Gastroesophageal sphincter (tissue), 4 donors: ENCODE measurements around the gene STK32C. TPM values are rescaled to one million over a fixed set of nuclear protein-coding genes. Genes with fewer than 3 reads are reported as not detected.
"Not testable (repeated sequence)": the region's sequence is repeated elsewhere in the genome, so short reads cannot be mapped to it uniquely, and the experiment has no call there.

Experiments used
- ATAC-seq: fragments of 150-250 bp; one replicate; pipeline ENCODE4 v1.9.1; 2016; ENCODE audit warnings: mild to moderate bottlenecking, moderate library complexity
- H3K27ac ChIP-seq, 4 donors: fragments of 200-600 bp; sonication (generic) in 3 of 4; 1 replicate in 3 of 4; 2 replicates in 1 of 4; pipeline ENCODE4 v1.5.1; 2016 to 2019
- H3K27me3 ChIP-seq: fragments of 200-600 bp; sonication (generic); one replicate; pipeline ENCODE4 v1.5.1; 2019
- H3K36me3 ChIP-seq, 2 donors: fragments of 200-600 bp; sonication (generic); one replicate each; pipeline ENCODE4 v1.5.1; 2019; ENCODE audit warnings: control low read depth in 1 of 2
- H3K4me1 ChIP-seq, 3 donors: fragments of 200-600 bp; sonication (generic); 1 replicate in 2 of 3; 2 replicates in 1 of 3; pipeline ENCODE4 v1.5.1; 2016 to 2019; ENCODE audit warnings: control low read depth in 2 of 3
- H3K4me3 ChIP-seq, 2 donors: fragments of 200-600 bp; sonication (generic); one replicate each; pipeline ENCODE4 v1.5.1; 2019; ENCODE audit warnings: mild to moderate bottlenecking in 1 of 2, moderate library complexity in 1 of 2
- H3K9me3 ChIP-seq, 3 donors: fragments of 200-600 bp; sonication (generic); one replicate each; pipeline ENCODE4 v1.5.1; 2017 to 2019; ENCODE audit warnings: control low read depth in 2 of 3
- CTCF ChIP-seq, 4 experiments: fragments of 200-600 bp in 2 of 4; fragments of 450-650 bp in 2 of 4; sonication (generic) in 1 of 4; IDR thresholded peaks; one replicate each; pipeline ENCODE4 v1.5.1; 2017 to 2019; ENCODE audit warnings: antibody characterized with exemption in 4 of 4, mild to moderate bottlenecking in 2 of 4, moderate library complexity in 2 of 4
- EP300 ChIP-seq: sonication (generic); formaldehyde crosslinking; IDR thresholded peaks from one replicate; pipeline ENCODE4 v1.6.1; 2017; ENCODE audit warnings: antibody characterized with exemption, mild to moderate bottlenecking
- POLR2A ChIP-seq, 2 donors: fragments of 450-650 bp; IDR thresholded peaks; one replicate each; pipeline ENCODE4 v1.6.1; 2017; ENCODE audit warnings: antibody characterized with exemption in 2 of 2, mild to moderate bottlenecking in 2 of 2, moderate library complexity in 1 of 2
- POLR2AphosphoS5 ChIP-seq: sonication (generic); formaldehyde crosslinking; IDR thresholded peaks from one replicate; pipeline ENCODE4 v1.6.1; 2017; ENCODE audit warnings: antibody characterized with exemption
- WGBS, 2 donors: methylation state at CpG; one replicate each; pipeline ENCODE4 v1.1.5; 2018; ENCODE audit warnings: low coverage in 1 of 2; 5-methylcytosine and 5-hydroxymethylcytosine counted together
- total RNA-seq, 4 donors: library from RNA; depleted of rRNA; stranded (reverse); fragments of >200 nt; gene quantifications; one replicate each; pipeline ENCODE4 v1.1.0, GENCODE V29; 2016

STK32C gene
- total RNA-seq, 4 donors from 2014 or later = 3.8 to 13.0 (median 5.1) TPM

DNA sequence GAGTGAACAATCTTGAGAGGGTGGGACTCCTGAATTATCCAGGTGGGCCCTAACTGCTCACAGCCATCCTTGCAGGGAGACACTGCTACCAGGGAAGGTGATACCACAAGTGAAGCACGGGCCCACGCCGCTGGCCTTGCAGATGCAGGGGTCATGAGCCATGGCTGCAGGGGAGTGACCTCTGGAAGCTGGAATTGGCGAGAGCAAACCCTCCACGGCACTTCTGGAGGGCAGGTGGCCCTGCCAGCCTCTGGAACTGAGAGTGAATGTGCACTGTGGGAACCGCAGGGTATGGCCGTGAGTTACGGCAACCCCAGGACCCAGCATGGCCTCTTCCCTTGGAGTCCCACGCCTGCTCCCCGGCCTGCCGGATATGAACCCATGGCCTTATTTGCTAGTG is 37.5 kb downstream of the STK32C start:
- 97% methylated on average over 6 of the region's 11 CpGs; no CpG with 5 or more reads in 1 of the 2 donors for WGBS, 2 donors
- H3K36me3 ChIP-seq = no peaks in the 10 kb centered on the region
- no peak for ATAC-seq
- H3K9me3 ChIP-seq = no peaks in the 10 kb centered on the region
- TF ChIP-seq POLR2A (IDR thresholded peaks at IDR 0.05) (no peak), EP300 (no peak), POLR2AphosphoS5 (no peak), CTCF (IDR thresholded peaks at IDR 0.05) (no peak)
- no peaks in the 10 kb centered on the region for H3K27me3 ChIP-seq
- no peak overlapping the region for H3K4me3 ChIP-seq
- H3K27ac ChIP-seq = no peak overlapping the region
- peaks cover 0 to 32% (median 4%) of the 10 kb centered on the region in 3 donors for H3K4me1 ChIP-seq

- ATAC-seq = no peak
- Histone ChIP-seq H3K9me3 (no peaks in the 10 kb centered on the region), H3K4me3 (no peak overlapping the region), H3K27me3 (no peaks in the 10 kb centered on the region), H3K4me1 (peaks cover 0 to 39% (median 5%) of the 10 kb centered on the region in 3 donors), H3K27ac (no peak overlapping the region), H3K36me3 (no peaks in the 10 kb centered on the region)
- TF ChIP-seq POLR2A (IDR thresholded peaks at IDR 0.05) (no peak), POLR2AphosphoS5 (no peak), EP300 (no peak)
- 60 to 90% methylated on average over 2 to 3 of the region's 21 CpGs for WGBS, 2 donors
These were observed 38.2 kb downstream of the STK32C start for GRCh38 chr10:132269266-132270230.

DNA sequence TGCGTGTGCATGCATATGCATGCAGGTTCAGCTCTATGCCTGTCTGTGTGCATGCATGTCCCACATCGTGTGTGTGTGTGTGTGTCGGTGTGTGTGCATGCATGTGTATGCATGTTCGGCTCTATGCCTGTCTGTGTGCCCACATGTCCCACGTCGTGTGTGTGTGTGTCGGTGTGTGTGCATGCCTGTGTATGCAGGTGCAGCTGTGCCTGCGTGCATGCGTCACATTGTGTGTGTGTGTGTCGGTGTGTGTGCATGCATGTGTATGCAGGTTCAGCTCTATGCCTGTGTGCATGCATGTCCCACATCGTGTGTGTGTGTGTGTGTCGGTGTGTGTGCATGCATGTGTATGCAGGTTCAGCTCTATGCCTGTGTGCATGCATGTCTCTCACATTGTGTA is 39.8 kb downstream of the STK32C start:
- H3K4me3 ChIP-seq = not testable (repeated sequence)

GRCh38 chr10:132266594-132267161 is 41.1 kb downstream of the STK32C start:
- no peak overlapping the region for H3K27ac ChIP-seq
- H3K36me3 ChIP-seq = no peaks in the 10 kb centered on the region
- TF ChIP-seq POLR2AphosphoS5 (no peak), EP300 (no peak), CTCF (IDR thresholded peaks at IDR 0.05) (no peak), POLR2A (IDR thresholded peaks at IDR 0.05) (no peak)
- no peaks in the 10 kb centered on the region for H3K27me3 ChIP-seq
- H3K4me1 ChIP-seq = peaks cover 0 to 24% (median 5%) of the 10 kb centered on the region in 3 donors
- no peak overlapping the region for H3K4me3 ChIP-seq
- ATAC-seq = no peak
- WGBS, 2 donors = 56 to 60% methylated on average over 3 to 13 of the region's 25 CpGs
- no peaks in the 10 kb centered on the region for H3K9me3 ChIP-seq

More for the DNA sequence above, 39.8 kb downstream of the STK32C start:
- not testable (repeated sequence) for ATAC-seq, H3K9me3 ChIP-seq, H3K27me3 ChIP-seq, H3K36me3 ChIP-seq, H3K27ac ChIP-seq
- 91% methylated on average over 4 of the region's 12 CpGs; no CpG with 5 or more reads in 1 of the 2 donors for WGBS, 2 donors
- H3K4me1 ChIP-seq = peaks cover 0 to 36% (median 5%) of the 10 kb centered on the region in 3 donors

- 0 to 36% methylated on average over 1 to 15 of the region's 15 CpGs for WGBS, 2 donors
- TF ChIP-seq EP300 = no peak
- TF ChIP-seq CTCF (IDR thresholded peaks at IDR 0.05) = no peak
- no peak for TF ChIP-seq POLR2A (IDR thresholded peaks at IDR 0.05)
- no peak for TF ChIP-seq POLR2AphosphoS5
- Histone ChIP-seq H3K36me3 (no peaks in the 10 kb centered on the region), H3K27me3 (no peaks in the 10 kb centered on the region), H3K4me1 (peaks cover 0 to 24% (median 5%) of the 10 kb centered on the region in 3 donors), H3K9me3 (no peaks in the 10 kb centered on the region), H3K4me3 (no peak overlapping the region), H3K27ac (peak overlapping the region in 2 of 4 donors; percentile 8 to 30)
- no peak for ATAC-seq
These were observed 41.8 kb downstream of the STK32C start for GRCh38 chr10:132265890-132266496.
